ENCODE results near the gene NSUN7. TPM values are rescaled to one million over a fixed set of nuclear protein-coding genes. Genes with fewer than 3 reads are reported as not detected.

NSUN7 gene
- total RNA-seq, 6 experiments from 2014 or later = 0.18 to 0.61 (median 0.36) TPM

- no peak for TF ChIP-seq CTCF (IDR thresholded peaks at IDR 0.05)
- TF ChIP-seq POLR2A (IDR thresholded peaks at IDR 0.05) = no peak
- DNase-seq (no peak), ATAC-seq (peak in 2 of 4 donors; percentile 9 to 23)
- Histone ChIP-seq H3K4me3 (no peak overlapping the region), H3K36me3 (no peaks in the 10 kb centered on the region), H3K27ac (no peak overlapping the region), H3K4me1 (peaks cover 0 to 7% (median 0%) of the 10 kb centered on the region in 4 donors), H3K27me3 (no peaks in the 10 kb centered on the region), H3K9me3 (no peaks in the 10 kb centered on the region)
- 70% methylated on average over 5 of the region's 5 CpGs for WGBS (ENCODE audit: insufficient coverage, low coverage, low lambda C conversion rate, missing lambda C conversion rate)
- intact Hi-C loops (cut with DNase I) = loop anchor here in 1 of 2 donors (10.0 kb wide), 1 partner anchor 160 kb away; no protein-coding TSS in a partner anchor
These were observed 15.3 kb upstream of the NSUN7 start for GRCh38 chr4:40734497-40734896.

DNA sequence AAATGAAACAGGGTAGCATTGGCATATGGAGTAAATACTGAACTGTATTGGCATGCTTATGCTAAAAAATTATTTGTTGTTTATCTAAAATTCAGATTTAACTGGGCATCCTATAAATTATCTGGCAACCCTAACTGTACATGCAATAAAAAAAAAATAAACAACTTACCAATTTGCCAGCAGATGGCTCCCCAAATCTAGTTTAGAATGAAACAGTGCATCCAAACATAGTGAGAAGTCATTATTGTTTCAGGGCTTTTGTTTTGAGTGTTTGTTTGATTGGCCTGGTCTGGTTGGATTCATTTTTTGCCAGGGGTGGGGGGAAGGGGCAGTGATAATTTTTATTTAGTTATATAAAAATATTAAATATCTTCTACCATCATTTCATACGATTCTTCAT is 12.8 kb upstream of the NSUN7 start:
- peaks cover 0 to 3% (median 0%) of the 10 kb centered on the region in 4 donors for H3K4me1 ChIP-seq
- H3K36me3 ChIP-seq = no peaks in the 10 kb centered on the region
- H3K9me3 ChIP-seq = no peaks in the 10 kb centered on the region
- ATAC-seq (peak; percentile 39 to 66 (median 57)), DNase-seq (no peak)
- intact Hi-C loops (cut with DNase I) = loop anchor here in 1 of 2 donors (10.0 kb wide), 1 partner anchor 158 kb away; no protein-coding TSS in a partner anchor
- TF ChIP-seq POLR2A (IDR thresholded peaks at IDR 0.05) = no peak
- TF ChIP-seq CTCF (IDR thresholded peaks at IDR 0.05) = peak; percentile 21 to 48 (median 32)
- 89% methylated on average over 1 of the region's 1 CpG for whole genome bisulfite sequencing (ENCODE audit: insufficient coverage, low coverage, low lambda C conversion rate, missing lambda C conversion rate)
- no peak overlapping the region for H3K27ac ChIP-seq
- no peak overlapping the region for H3K4me3 ChIP-seq
- H3K27me3 ChIP-seq = no peaks in the 10 kb centered on the region

DNA sequence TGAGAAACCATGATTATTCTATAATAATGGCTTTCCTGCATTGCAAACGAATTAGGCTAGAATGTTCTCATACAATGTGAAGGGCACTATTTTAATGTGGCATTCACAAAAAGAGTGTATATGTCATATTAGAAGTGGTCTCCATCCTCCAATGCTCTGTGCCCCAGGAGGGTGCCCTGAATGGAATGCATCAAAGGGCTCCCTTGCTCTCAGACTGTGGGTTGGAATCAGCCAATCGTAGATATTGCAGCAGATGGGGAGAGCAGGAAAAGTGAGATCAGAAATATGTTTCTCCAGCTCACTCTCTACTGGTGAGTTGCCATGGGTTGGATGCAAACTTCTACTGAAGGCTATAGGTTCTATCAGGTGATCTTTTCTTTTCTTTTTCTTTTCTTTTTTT is 11.9 kb upstream of the NSUN7 start:
- Histone ChIP-seq H3K27me3 (no peaks in the 10 kb centered on the region), H3K4me1 (no peaks in the 10 kb centered on the region), H3K27ac (no peak overlapping the region), H3K4me3 (no peak overlapping the region), H3K9me3 (no peaks in the 10 kb centered on the region), H3K36me3 (no peaks in the 10 kb centered on the region)
- no peak for TF ChIP-seq POLR2A (IDR thresholded peaks at IDR 0.05)
- no peak for TF ChIP-seq CTCF (IDR thresholded peaks at IDR 0.05)
- ATAC-seq (no peak), DNase-seq (no peak)
- intact Hi-C loops (cut with DNase I) = loop anchor here in 1 of 2 donors (10.0 kb wide), 1 partner anchor 157 kb away; no protein-coding TSS in a partner anchor
- 37% methylated on average over 2 of the region's 2 CpGs for WGBS (ENCODE audit: insufficient coverage, low coverage, low lambda C conversion rate, missing lambda C conversion rate)

DNA sequence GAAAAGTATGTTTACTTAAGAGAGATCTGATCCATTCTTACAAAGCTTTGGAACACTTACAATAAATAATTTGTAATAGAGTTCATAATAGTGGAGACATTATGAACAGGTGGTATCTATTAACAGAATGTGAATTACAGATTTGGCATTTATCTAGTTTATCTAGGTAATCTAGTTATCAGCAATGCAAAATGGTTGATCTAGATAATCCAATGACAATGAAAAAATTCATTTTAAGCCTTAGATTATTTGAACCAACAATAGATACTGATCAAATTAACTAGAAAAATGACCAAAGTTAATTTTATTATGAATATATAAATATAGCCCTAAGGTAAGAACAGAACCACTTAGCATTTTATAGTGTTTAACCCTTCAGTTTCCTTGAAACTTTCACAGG is 10.4 kb upstream of the NSUN7 start:
- intact Hi-C loops (cut with DNase I) = loop anchor here in 1 of 2 donors (10.0 kb wide), 1 partner anchor 155 kb away; no protein-coding TSS in a partner anchor
- H3K27me3 ChIP-seq = no peaks in the 10 kb centered on the region
- no peak overlapping the region for H3K4me3 ChIP-seq
- DNase-seq (no peak), ATAC-seq (no peak)
- no peaks in the 10 kb centered on the region for H3K9me3 ChIP-seq
- H3K36me3 ChIP-seq = no peaks in the 10 kb centered on the region
- H3K4me1 ChIP-seq = no peaks in the 10 kb centered on the region
- TF ChIP-seq CTCF (IDR thresholded peaks at IDR 0.05) (no peak), POLR2A (IDR thresholded peaks at IDR 0.05) (no peak)
- no peak overlapping the region for H3K27ac ChIP-seq

- DNase-seq (no peak), ATAC-seq (no peak)
- H3K27me3 ChIP-seq = no peaks in the 10 kb centered on the region
- H3K4me1 ChIP-seq = no peaks in the 10 kb centered on the region
- intact Hi-C loops (cut with DNase I) = loop anchor here in 1 of 2 donors (10.0 kb wide), 1 partner anchor 151 kb away; no protein-coding TSS in a partner anchor
- H3K4me3 ChIP-seq = no peak overlapping the region
- no peak for TF ChIP-seq POLR2A (IDR thresholded peaks at IDR 0.05)
- no peak for TF ChIP-seq CTCF (IDR thresholded peaks at IDR 0.05)
- no peak overlapping the region for H3K27ac ChIP-seq
- 53% methylated on average over 3 of the region's 3 CpGs for WGBS (ENCODE audit: insufficient coverage, low coverage, low lambda C conversion rate, missing lambda C conversion rate)
- H3K36me3 ChIP-seq = no peaks in the 10 kb centered on the region
- no peaks in the 10 kb centered on the region for H3K9me3 ChIP-seq
These were observed 5.5 kb upstream of the NSUN7 start for GRCh38 chr4:40744218-40744617.
